Aortic smooth muscle cell (primary cell): ENCODE data around the gene DAZL. TPM values are rescaled to one million over a fixed set of nuclear protein-coding genes. Genes with fewer than 3 reads are reported as not detected.

Experiments used
- total RNA-seq: library from RNA; depleted of rRNA; stranded (reverse); fragments of >200 nt; gene quantifications from 2 replicates; pipeline ENCODE4 v1.2.3, GENCODE V29; 2014

Gene DAZL, protein sequence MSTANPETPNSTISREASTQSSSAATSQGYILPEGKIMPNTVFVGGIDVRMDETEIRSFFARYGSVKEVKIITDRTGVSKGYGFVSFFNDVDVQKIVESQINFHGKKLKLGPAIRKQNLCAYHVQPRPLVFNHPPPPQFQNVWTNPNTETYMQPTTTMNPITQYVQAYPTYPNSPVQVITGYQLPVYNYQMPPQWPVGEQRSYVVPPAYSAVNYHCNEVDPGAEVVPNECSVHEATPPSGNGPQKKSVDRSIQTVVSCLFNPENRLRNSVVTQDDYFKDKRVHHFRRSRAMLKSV
- not detected in 2 replicates for total RNA-seq

DNA sequence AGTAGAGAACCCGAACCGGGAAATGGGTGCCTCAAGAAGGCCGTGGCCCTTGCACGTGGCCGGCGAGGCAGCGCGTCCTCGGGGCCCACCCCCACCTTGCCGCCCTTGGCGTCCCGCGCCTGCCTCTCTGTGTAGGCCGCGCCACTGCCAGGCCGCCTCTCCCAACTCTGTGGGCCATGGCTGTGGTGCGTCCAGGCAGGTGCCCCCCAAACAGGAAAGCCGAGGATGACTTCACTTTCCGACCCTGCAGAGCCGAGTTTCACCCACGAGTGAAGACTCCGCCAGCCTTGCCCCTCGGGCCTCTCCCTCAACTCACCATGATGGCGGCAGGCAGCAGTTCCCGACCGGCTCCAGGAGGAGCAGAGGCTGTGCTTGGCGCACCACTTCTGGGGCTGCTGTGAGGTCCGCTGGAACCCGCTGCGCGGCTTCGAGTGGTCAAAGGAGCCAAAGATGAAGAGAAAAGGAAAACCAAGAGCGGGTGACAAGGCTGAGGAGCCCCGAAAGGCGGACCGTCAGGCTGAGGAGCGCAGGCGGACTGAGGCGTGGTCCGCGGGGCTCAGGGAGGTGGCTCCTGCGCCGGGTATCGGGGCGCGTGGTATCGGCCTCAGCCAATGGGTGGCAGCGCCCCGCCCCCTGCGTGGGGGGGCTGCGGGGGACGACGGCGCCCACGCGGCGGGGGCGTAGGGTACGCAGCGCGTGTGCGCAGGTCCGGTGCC is at the start of gene DAZL:
DAZL (minus strand) TSS at position 537 of the 716 bp plus-strand sequence; CDS start at position 319, 218 bp downstream.

Other genes with a start within 250 kb of the DAZL start
- gene RFTN1, start 91.7 kb downstream of the DAZL start, total RNA-seq, result 21.9 and 29.3 TPM in 2 replicates